Gastrocnemius medialis (tissue), 4 donors: Measurements from ENCODE around the gene CCBE1. TPM values are rescaled to one million over a fixed set of nuclear protein-coding genes. Genes with fewer than 3 reads are reported as not detected.

Experiments
- ATAC-seq, 2 donors: fragments of 150-250 bp; one replicate each; pipeline ENCODE4 v1.9.1; 2016
- DNase-seq, 2 donors: peaks; one replicate each; pipeline ENCODE4 v3.0.0-alpha.2; 2019
- H3K27ac ChIP-seq, 4 donors: fragments of 200-600 bp; sonication (generic); 1 replicate in 1 of 4; 2 replicates in 3 of 4; pipeline ENCODE4 v1.5.1; 2016 to 2018; ENCODE audit warnings: mild to moderate bottlenecking in 2 of 4, moderate library complexity in 1 of 4
- H3K27me3 ChIP-seq, 3 donors: fragments of 200-600 bp; sonication (generic) in 2 of 3; 1 replicate in 1 of 3; 2 replicates in 2 of 3; pipeline versions ENCODE4 v1.5.1 to v1.6.0; 2016 to 2019; ENCODE audit warnings: mild to moderate bottlenecking in 1 of 3, moderate library complexity in 1 of 3
- H3K36me3 ChIP-seq, 2 donors: fragments of 200-600 bp; sonication (generic) in 1 of 2; one replicate each; pipeline ENCODE4 v1.5.1; 2017 to 2018
- H3K4me1 ChIP-seq, 2 donors: fragments of 200-600 bp; sonication (generic) in 1 of 2; one replicate each; pipeline ENCODE4 v1.5.1; 2016 to 2017; ENCODE audit warnings: mild to moderate bottlenecking in 2 of 2
- H3K4me3 ChIP-seq, 4 donors: fragments of 200-600 bp; sonication (generic) in 3 of 4; 1 replicate in 1 of 4; 2 replicates in 3 of 4; pipeline ENCODE4 v1.5.1; 2016 to 2019; ENCODE audit warnings: mild to moderate bottlenecking in 2 of 4
- H3K9me3 ChIP-seq, 3 donors: fragments of 200-600 bp; sonication (generic) in 2 of 3; 1 replicate in 1 of 3; 2 replicates in 2 of 3; pipeline ENCODE4 v1.5.1; 2016 to 2019
- CTCF ChIP-seq, 5 experiments: fragments of 450-650 bp in 3 of 5; fragments of 200-600 bp in 2 of 5; sonication (generic) in 2 of 5; IDR thresholded peaks in 4 of 5; conservative IDR thresholded peaks in 1 of 5; 1 replicate in 4 of 5; 2 replicates in 1 of 5; pipeline ENCODE4 v1.5.1; 2016 to 2019; ENCODE audit warnings: antibody characterized with exemption in 5 of 5, mild to moderate bottlenecking in 3 of 5, moderate library complexity in 3 of 5
- POLR2A ChIP-seq, 2 donors: fragments of 450-650 bp; IDR thresholded peaks; one replicate each; pipeline ENCODE4 v1.6.1; 2017; ENCODE audit warnings: antibody characterized with exemption in 2 of 2, mild to moderate bottlenecking in 2 of 2, moderate library complexity in 2 of 2
- in situ Hi-C, 4 donors: fragments of 200-750 bp; cut with MboI; loops; one replicate each; pipeline versions ENCODE4 v1.15.0 to v1.8.0; 2017; ENCODE audit warnings: low sequenced_read_pairs in 4 of 4
- intact Hi-C: fragments of 100-400 bp; cut with DNase I; formaldehyde crosslinking; loops from one replicate; pipeline ENCODE4 v1.15.1; 2023; ENCODE audit warnings: low total_unique reads
- total RNA-seq, 4 donors: library from RNA; depleted of rRNA; stranded (reverse); fragments of >200 nt; gene quantifications; one replicate each; pipeline versions ENCODE4 v1.1.0 to v1.2.3, GENCODE V29; 2016

The CCBE1 gene
- total RNA-seq, 4 donors from 2014 or later, result 0.44 to 2.7 (median 1.3) TPM

- in situ Hi-C loops (no loop called here), intact Hi-C loops (no loop called here)
- no peaks in the 10 kb centered on the region for H3K4me1 ChIP-seq
- H3K36me3 ChIP-seq, result no peaks in the 10 kb centered on the region
- ATAC-seq, result no peak
- no peak overlapping the region for H3K4me3 ChIP-seq
- DNase-seq, result no peak
- TF ChIP-seq POLR2A (IDR thresholded peaks at IDR 0.05), result no peak
- H3K27me3 ChIP-seq, result no peaks in the 10 kb centered on the region
- no peak overlapping the region for H3K27ac ChIP-seq
- H3K9me3 ChIP-seq, result no peaks in the 10 kb centered on the region
Measured at GRCh38 chr18:59733421-59733820, 36.2 kb upstream of the CCBE1 start.

- ATAC-seq (no peak), DNase-seq (no peak)
- intact Hi-C loops, result no loop called here
- Histone ChIP-seq H3K27ac (no peak overlapping the region), H3K4me3 (no peak overlapping the region), H3K27me3 (no peaks in the 10 kb centered on the region), H3K4me1 (no peaks in the 10 kb centered on the region), H3K36me3 (no peaks in the 10 kb centered on the region), H3K9me3 (no peaks in the 10 kb centered on the region)
- in situ Hi-C loops, result no loop called here
- TF ChIP-seq CTCF (IDR thresholded peaks at IDR 0.05 in 4 of 5, conservative IDR thresholded peaks at IDR 0.05 in 1 of 5), result no peak
- TF ChIP-seq POLR2A (IDR thresholded peaks at IDR 0.05), result no peak
Measured at GRCh38 chr18:59730896-59731295, 33.7 kb upstream of the CCBE1 start.

- ATAC-seq (no peak), DNase-seq (no peak)
- Histone ChIP-seq H3K4me1 (no peaks in the 10 kb centered on the region), H3K4me3 (no peak overlapping the region), H3K36me3 (no peaks in the 10 kb centered on the region), H3K27me3 (no peaks in the 10 kb centered on the region), H3K9me3 (no peaks in the 10 kb centered on the region), H3K27ac (no peak overlapping the region)
- intact Hi-C loops, result no loop called here
- in situ Hi-C loops, result no loop called here
- no peak for TF ChIP-seq POLR2A (IDR thresholded peaks at IDR 0.05)
- no peak for TF ChIP-seq CTCF (IDR thresholded peaks at IDR 0.05 in 4 of 5, conservative IDR thresholded peaks at IDR 0.05 in 1 of 5)
Measured at GRCh38 chr18:59729781-59730180, 32.6 kb upstream of the CCBE1 start.

GRCh38 chr18:59728816-59729215, 31.6 kb upstream of the CCBE1 start:
- in situ Hi-C loops, result no loop called here
- H3K4me3 ChIP-seq, result no peak overlapping the region
- TF ChIP-seq POLR2A (IDR thresholded peaks at IDR 0.05) (no peak), CTCF (IDR thresholded peaks at IDR 0.05 in 4 of 5, conservative IDR thresholded peaks at IDR 0.05 in 1 of 5) (no peak)
- H3K36me3 ChIP-seq, result no peaks in the 10 kb centered on the region
- H3K27ac ChIP-seq, result no peak overlapping the region
- H3K9me3 ChIP-seq, result no peaks in the 10 kb centered on the region
- no peaks in the 10 kb centered on the region for H3K4me1 ChIP-seq
- ATAC-seq (no peak), DNase-seq (no peak)
- H3K27me3 ChIP-seq, result no peaks in the 10 kb centered on the region
- intact Hi-C loops, result no loop called here

GRCh38 chr18:59725142-59725541, 27.9 kb upstream of the CCBE1 start:
- in situ Hi-C loops (no loop called here), intact Hi-C loops (no loop called here)
- Histone ChIP-seq H3K9me3 (no peaks in the 10 kb centered on the region), H3K36me3 (no peaks in the 10 kb centered on the region), H3K27me3 (no peaks in the 10 kb centered on the region), H3K4me3 (no peak overlapping the region), H3K27ac (no peak overlapping the region), H3K4me1 (no peaks in the 10 kb centered on the region)
- DNase-seq (no peak), ATAC-seq (no peak)
- TF ChIP-seq POLR2A (IDR thresholded peaks at IDR 0.05), result no peak

GRCh38 chr18:59724103-59724502, 26.9 kb upstream of the CCBE1 start:
- intact Hi-C loops (no loop called here), in situ Hi-C loops (no loop called here)
- no peak overlapping the region for H3K27ac ChIP-seq
- no peak overlapping the region for H3K4me3 ChIP-seq
- H3K27me3 ChIP-seq, result no peaks in the 10 kb centered on the region
- no peaks in the 10 kb centered on the region for H3K36me3 ChIP-seq
- H3K9me3 ChIP-seq, result no peaks in the 10 kb centered on the region
- no peak for ATAC-seq
- TF ChIP-seq CTCF (IDR thresholded peaks at IDR 0.05 in 4 of 5, conservative IDR thresholded peaks at IDR 0.05 in 1 of 5) (no peak), POLR2A (IDR thresholded peaks at IDR 0.05) (no peak)
- no peaks in the 10 kb centered on the region for H3K4me1 ChIP-seq
- no peak for DNase-seq
